HCT116 (cell line): ENCODE results near the gene KIAA1328.

Experiments used
- CTCF ChIP-seq, 3 experiments: fragments of 200-600 bp in 1 of 3; sonication (generic) in 1 of 3; IDR thresholded peaks in 2 of 3; conservative IDR thresholded peaks in 1 of 3; 2 replicates each; pipeline ENCODE4 v1.5.1; 2012 to 2017; ENCODE audit warnings: low read depth in 2 of 3, low read length in 2 of 3, antibody characterized with exemption in 1 of 3, borderline replicate concordance in 1 of 3, control low read depth in 1 of 3, mild to moderate bottlenecking in 1 of 3, mixed read lengths in 1 of 3, mixed run types in 1 of 3, moderate library complexity in 1 of 3; ENCODE audit not compliant: insufficient read depth in 1 of 3
- EZH2 ChIP-seq: fragments of 200-600 bp; sonication (generic); IDR thresholded peaks from 2 replicates; pipeline ENCODE4 v1.6.1; 2017; ENCODE audit warnings: antibody characterized with exemption, mixed run types
- EZH2phosphoT487 ChIP-seq: fragments of 200-600 bp; IDR thresholded peaks from 2 replicates; pipeline ENCODE4 v1.6.1; 2018; ENCODE audit warnings: antibody characterized with exemption, borderline replicate concordance
- JUND ChIP-seq: IDR thresholded peaks from 2 replicates; pipeline ENCODE4 v1.6.1; 2012
- MAX ChIP-seq: IDR thresholded peaks from 2 replicates; pipeline ENCODE4 v1.6.1; 2012
- POLR2A ChIP-seq: IDR thresholded peaks from 2 replicates; pipeline ENCODE4 v1.7.0; 2011; ENCODE audit warnings: borderline replicate concordance; ENCODE audit not compliant: insufficient read depth, insufficient read length; ENCODE audit errors: extremely low read depth
- POLR2AphosphoS5 ChIP-seq: IDR thresholded peaks from 2 replicates; pipeline ENCODE4 v1.6.1; 2011; ENCODE audit warnings: mild to moderate bottlenecking, low read depth, low read length, moderate library complexity
- RAD21 ChIP-seq: IDR thresholded peaks from 2 replicates; pipeline ENCODE4 v1.6.1; 2012; ENCODE audit warnings: low read depth, mild to moderate bottlenecking
- REST ChIP-seq: IDR thresholded peaks from 2 replicates; pipeline ENCODE4 v1.6.1; 2012; ENCODE audit warnings: low read depth
- SP1 ChIP-seq: IDR thresholded peaks from 2 replicates; pipeline ENCODE4 v1.6.1; 2012; ENCODE audit warnings: low read depth
- YY1 ChIP-seq: IDR thresholded peaks from 2 replicates; pipeline ENCODE4 v1.6.1; 2011; ENCODE audit warnings: low read length, low read depth, moderate library complexity, mild to moderate bottlenecking; ENCODE audit not compliant: insufficient replicate concordance; ENCODE audit errors: extremely low read depth
- ZBTB33 ChIP-seq: IDR thresholded peaks from 2 replicates; pipeline ENCODE4 v1.6.1; 2011; ENCODE audit warnings: mild to moderate bottlenecking, low read length, moderate library complexity; ENCODE audit not compliant: insufficient replicate concordance; ENCODE audit errors: extremely low read depth
- ZFX ChIP-seq: fragments of 450-650 bp; IDR thresholded peaks from 2 replicates; pipeline ENCODE4 v1.6.1; 2017
- ZNF274 ChIP-seq: fragments of 200-500 bp; sonication (Bioruptor generic); IDR thresholded peaks from 2 replicates; pipeline ENCODE4 v1.6.1; 2014; ENCODE audit warnings: mild to moderate bottlenecking, low read depth, low read length, inconsistent platforms

GRCh38 chr18:36899289-36899688, 70.4 kb downstream of the KIAA1328 start:
- TF ChIP-seq POLR2A (no peak), RAD21 (peak; percentile 33; the same call in 1 of the 2 replicates), YY1 (no peak), ZNF274 (no peak), JUND (no peak), CTCF (IDR thresholded peaks at IDR 0.05 in 2 of 3, conservative IDR thresholded peaks at IDR 0.05 in 1 of 3; ENCODE audit: borderline replicate concordance in 1 of 3, insufficient read depth in 1 of 3, low read depth in 2 of 3, low read length in 2 of 3) (peak in 2 of 3 experiments; percentile 37 to 67; a peak in 3 of 6 replicates), EZH2 (no peak), ZBTB33 (no peak), ZFX (no peak), REST (no peak), SP1 (no peak), EZH2phosphoT487 (no peak), MAX (no peak), POLR2AphosphoS5 (no peak)
